ENCODE results near the gene IL1RAPL1. TPM values are rescaled to one million over a fixed set of nuclear protein-coding genes. Genes with fewer than 3 reads are reported as not detected.

The IL1RAPL1 gene
- total RNA-seq, 1 donor from 2014 or later, result 2.7 TPM

DNA sequence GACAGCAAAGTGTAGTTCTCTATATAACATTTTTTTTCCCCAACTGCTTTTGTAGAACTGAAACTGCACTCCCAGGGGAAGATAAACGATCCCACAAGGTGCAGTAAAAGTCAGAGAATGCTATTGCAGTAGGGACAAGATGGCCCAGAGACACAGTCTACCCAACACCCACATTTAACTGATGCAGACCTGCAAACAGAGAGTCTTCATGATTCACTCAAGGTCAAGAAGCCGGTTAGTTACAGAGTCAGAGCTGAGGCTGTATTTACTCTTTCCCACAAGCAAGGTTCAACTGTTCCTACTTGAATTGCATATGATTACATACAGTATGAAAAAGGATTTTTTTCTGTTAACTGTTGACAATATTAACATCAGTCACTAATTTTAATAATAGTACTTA lies 654.6 kb downstream of the IL1RAPL1 start:
- Mint-ChIP-seq H3K36me3 (ENCODE audit: low read depth) (no peaks in the 10 kb centered on the region), H3K27ac (ENCODE audit: unreplicated experiment) (no peak overlapping the region), H3K4me1 (peaks cover 3% of the 10 kb centered on the region), H3K27me3 (ENCODE audit: low read depth) (no peaks in the 10 kb centered on the region), H3K4me3 (no peak overlapping the region), H3K9me3 (peaks cover 2% of the 10 kb centered on the region)
- TF ChIP-seq, protein P1, sequence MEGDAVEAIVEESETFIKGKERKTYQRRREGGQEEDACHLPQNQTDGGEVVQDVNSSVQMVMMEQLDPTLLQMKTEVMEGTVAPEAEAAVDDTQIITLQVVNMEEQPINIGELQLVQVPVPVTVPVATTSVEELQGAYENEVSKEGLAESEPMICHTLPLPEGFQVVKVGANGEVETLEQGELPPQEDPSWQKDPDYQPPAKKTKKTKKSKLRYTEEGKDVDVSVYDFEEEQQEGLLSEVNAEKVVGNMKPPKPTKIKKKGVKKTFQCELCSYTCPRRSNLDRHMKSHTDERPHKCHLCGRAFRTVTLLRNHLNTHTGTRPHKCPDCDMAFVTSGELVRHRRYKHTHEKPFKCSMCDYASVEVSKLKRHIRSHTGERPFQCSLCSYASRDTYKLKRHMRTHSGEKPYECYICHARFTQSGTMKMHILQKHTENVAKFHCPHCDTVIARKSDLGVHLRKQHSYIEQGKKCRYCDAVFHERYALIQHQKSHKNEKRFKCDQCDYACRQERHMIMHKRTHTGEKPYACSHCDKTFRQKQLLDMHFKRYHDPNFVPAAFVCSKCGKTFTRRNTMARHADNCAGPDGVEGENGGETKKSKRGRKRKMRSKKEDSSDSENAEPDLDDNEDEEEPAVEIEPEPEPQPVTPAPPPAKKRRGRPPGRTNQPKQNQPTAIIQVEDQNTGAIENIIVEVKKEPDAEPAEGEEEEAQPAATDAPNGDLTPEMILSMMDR (conservative IDR thresholded peaks at IDR 0.05), result no peak
- no peak for DNase-seq (ENCODE audit: low read depth, low spot score)

DNA sequence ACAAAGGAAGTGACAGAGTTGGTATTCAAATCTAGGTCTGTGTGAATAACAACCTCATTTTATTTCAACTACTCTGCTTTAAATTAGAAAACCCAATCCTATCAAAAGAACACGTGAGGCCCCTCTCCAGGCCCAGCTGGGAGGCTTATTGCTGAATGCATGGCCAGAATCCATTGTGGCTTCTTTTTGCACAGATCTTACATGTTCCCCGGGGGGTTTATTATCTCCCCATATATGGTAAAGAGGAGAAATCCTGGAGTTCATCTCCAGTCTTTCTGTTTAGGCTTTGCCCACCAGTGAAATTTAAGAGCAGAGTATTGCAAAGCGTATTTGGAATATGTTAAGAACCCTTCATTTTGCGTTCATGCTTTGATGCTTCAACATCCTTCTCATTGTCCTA lies 655.6 kb downstream of the IL1RAPL1 start:
- TF ChIP-seq, protein P1 (conservative IDR thresholded peaks at IDR 0.05), result no peak
- H3K9me3 Mint-ChIP-seq, result peaks cover 2% of the 10 kb centered on the region
- H3K27me3 Mint-ChIP-seq (ENCODE audit: low read depth), result no peaks in the 10 kb centered on the region
- H3K36me3 Mint-ChIP-seq (ENCODE audit: low read depth), result no peaks in the 10 kb centered on the region
- H3K4me1 Mint-ChIP-seq, result peaks cover 3% of the 10 kb centered on the region
- H3K4me3 Mint-ChIP-seq, result no peak overlapping the region
- DNase-seq (ENCODE audit: low read depth, low spot score), result no peak
- no peak overlapping the region for H3K27ac Mint-ChIP-seq (ENCODE audit: unreplicated experiment)

DNA sequence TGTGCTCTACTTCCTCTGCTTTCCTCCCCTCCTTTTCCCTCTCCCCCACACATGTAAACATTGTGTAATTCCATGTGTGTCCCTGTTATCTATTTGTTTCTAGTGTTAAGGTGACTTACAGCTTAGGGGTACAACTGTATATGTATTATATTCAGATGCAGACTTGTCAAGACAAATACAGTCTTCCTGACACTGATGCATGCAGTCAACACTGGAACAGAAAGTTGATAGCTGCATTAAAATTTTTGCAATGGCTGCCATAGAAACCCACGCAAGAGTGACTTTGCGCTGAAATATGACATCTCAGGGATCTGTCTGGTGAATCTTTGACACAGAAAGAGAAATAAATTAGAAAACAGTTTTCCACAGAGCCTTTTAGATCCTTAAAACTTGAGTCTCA lies 656.7 kb downstream of the IL1RAPL1 start:
- H3K9me3 Mint-ChIP-seq, result peaks cover 2% of the 10 kb centered on the region
- H3K36me3 Mint-ChIP-seq (ENCODE audit: low read depth), result no peaks in the 10 kb centered on the region
- DNase-seq (ENCODE audit: low read depth, low spot score), result no peak
- TF ChIP-seq, protein P1 (conservative IDR thresholded peaks at IDR 0.05), result no peak
- no peak overlapping the region for H3K4me3 Mint-ChIP-seq
- H3K27me3 Mint-ChIP-seq (ENCODE audit: low read depth), result no peaks in the 10 kb centered on the region
- H3K27ac Mint-ChIP-seq (ENCODE audit: unreplicated experiment), result no peak overlapping the region
- H3K4me1 Mint-ChIP-seq, result peaks cover 3% of the 10 kb centered on the region

DNA sequence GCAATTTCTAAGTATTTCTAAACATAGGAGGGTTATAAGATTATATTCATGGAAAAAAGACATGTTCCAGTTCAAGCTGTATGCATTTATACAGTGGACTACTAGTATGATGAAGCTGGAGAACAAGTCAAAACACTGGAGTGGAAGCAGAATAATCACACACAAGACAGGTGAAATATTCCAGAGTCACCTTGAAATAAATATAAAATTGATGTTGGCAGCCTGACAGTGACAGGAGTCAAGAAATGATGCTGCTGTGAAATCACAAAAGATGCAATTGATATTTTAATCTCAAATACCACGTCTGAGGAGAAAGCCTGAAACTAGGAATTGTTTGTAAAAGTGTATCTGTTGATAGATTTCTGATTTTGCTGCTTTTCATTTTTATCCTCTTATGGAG lies 667.3 kb downstream of the IL1RAPL1 start:
- H3K27ac Mint-ChIP-seq (ENCODE audit: unreplicated experiment), result no peak overlapping the region
- TF ChIP-seq, protein P1 (conservative IDR thresholded peaks at IDR 0.05), result no peak

DNA sequence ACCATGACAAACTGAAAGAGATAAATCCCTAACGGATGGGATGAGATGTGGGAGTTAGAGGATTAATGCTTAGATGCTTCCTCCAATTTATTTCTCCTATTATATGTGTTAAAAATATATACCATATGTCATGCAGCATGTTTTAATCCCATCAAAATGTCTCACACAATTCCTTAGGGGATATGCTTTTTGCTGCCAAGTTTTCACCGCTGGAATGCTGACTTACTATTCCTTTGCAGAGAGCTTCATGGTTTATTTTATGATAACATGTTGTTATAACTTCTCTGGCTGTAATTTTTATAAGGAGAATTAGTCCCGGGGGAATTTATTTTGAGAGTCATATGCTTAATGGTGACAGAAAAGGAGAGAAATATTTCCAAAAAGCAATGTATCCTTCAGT lies 670.3 kb downstream of the IL1RAPL1 start:
- Mint-ChIP-seq H3K4me3 (no peak overlapping the region), H3K27ac (ENCODE audit: unreplicated experiment) (no peak overlapping the region), H3K4me1 (peaks cover 5% of the 10 kb centered on the region), H3K27me3 (ENCODE audit: low read depth) (no peaks in the 10 kb centered on the region), H3K36me3 (ENCODE audit: low read depth) (no peaks in the 10 kb centered on the region), H3K9me3 (peaks cover 3% of the 10 kb centered on the region)
- DNase-seq (ENCODE audit: low read depth, low spot score), result no peak
- TF ChIP-seq, protein P1 (conservative IDR thresholded peaks at IDR 0.05), result no peak

More for the DNA sequence above, 667.3 kb downstream of the IL1RAPL1 start:
- H3K4me3 Mint-ChIP-seq, result no peak overlapping the region
- H3K4me1 Mint-ChIP-seq, result peaks cover 5% of the 10 kb centered on the region
- H3K9me3 Mint-ChIP-seq, result no peaks in the 10 kb centered on the region
- no peak for DNase-seq (ENCODE audit: low read depth, low spot score)
- H3K27me3 Mint-ChIP-seq (ENCODE audit: low read depth), result no peaks in the 10 kb centered on the region
- H3K36me3 Mint-ChIP-seq (ENCODE audit: low read depth), result no peaks in the 10 kb centered on the region

DNA sequence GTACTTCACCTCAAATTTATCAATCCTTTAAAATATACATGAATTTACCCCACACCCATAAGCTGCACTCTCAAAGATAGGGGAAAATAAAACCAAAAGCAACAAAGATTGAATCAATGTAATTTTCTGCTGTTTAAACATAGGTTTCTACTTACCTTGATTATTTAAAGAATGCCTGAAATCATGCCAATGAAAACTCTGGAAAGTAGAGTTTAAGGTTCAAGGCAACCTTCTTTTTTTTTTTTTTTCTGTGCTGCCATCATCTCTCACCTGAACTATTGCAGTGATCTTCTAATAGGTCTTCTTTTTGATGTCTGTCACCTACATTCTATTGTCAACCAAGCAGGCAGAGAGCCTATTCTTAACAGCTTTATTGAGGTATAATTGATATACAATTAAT lies 682.1 kb downstream of the IL1RAPL1 start:
- TF ChIP-seq, protein P1 (conservative IDR thresholded peaks at IDR 0.05), result no peak
- peaks cover 9% of the 10 kb centered on the region for H3K9me3 Mint-ChIP-seq
- H3K4me1 Mint-ChIP-seq, result no peaks in the 10 kb centered on the region
- no peak for DNase-seq (ENCODE audit: low read depth, low spot score)
- H3K4me3 Mint-ChIP-seq, result no peak overlapping the region
- H3K27ac Mint-ChIP-seq (ENCODE audit: unreplicated experiment), result no peak overlapping the region
- H3K36me3 Mint-ChIP-seq (ENCODE audit: low read depth), result no peaks in the 10 kb centered on the region
- H3K27me3 Mint-ChIP-seq (ENCODE audit: low read depth), result no peaks in the 10 kb centered on the region
